WI38 (cell line): ENCODE measurements around the gene LHFPL6.

ENCODE experiments used
- H3K4me3 ChIP-seq: 2 replicates; pipeline ENCODE4 v1.5.1; 2011; ENCODE audit warnings: low read depth, mild to moderate bottlenecking, control low read depth, low read length
- TF ChIP-seq, protein P1 (sequence below): IDR thresholded peaks from 2 replicates; pipeline ENCODE4 v1.5.1; 2012; ENCODE audit warnings: low read depth, mild to moderate bottlenecking, control low read depth, low read length

The LHFPL6 gene

DNA sequence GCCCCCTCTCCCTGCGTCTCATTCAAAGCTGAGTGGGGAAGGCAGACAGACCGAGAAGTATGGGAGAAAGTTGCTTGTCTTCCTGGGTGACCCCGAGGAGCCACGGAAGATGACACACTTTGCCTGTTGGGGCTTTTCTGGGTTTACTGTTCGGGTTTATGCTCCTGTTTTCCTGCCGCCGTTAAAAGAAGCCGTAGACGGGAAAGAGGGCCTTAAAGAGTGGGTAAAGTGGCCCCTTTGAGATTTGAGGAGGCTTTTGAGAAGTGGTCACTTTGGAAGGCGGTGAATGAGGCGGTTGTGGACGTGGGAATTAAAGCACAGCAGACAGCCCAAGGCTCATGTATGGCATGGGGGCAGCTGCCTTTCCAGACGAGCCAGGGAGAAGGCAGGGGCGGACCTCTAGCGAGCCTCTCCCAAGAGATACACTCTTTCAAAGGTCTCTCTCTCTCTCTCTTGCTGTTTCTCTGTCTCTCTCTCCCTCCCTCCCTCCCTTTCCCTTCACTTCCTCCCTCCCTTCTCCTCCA is 493 bp upstream of the LHFPL6 start:
- H3K4me3 ChIP-seq, result peak overlapping the region; percentile 94

DNA sequence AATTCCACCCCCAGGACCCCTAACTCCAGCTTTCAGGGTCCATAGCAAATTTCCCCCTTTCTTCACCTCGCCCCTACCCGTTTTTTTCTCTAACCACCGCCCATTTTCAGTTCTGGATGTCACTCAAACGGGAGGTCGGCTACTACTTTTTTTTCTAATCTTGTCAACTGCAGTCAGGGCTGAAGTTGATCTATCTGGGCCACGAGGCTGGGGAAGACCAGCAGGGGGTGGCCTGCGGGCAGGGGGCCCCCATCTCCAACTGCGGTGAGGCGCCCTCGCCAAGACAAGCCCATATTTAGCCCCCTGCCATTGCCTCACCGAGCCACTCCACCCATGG is 748 bp downstream of the LHFPL6 start:
- peak overlapping the region; percentile 94 for H3K4me3 ChIP-seq
- TF ChIP-seq, protein P1, sequence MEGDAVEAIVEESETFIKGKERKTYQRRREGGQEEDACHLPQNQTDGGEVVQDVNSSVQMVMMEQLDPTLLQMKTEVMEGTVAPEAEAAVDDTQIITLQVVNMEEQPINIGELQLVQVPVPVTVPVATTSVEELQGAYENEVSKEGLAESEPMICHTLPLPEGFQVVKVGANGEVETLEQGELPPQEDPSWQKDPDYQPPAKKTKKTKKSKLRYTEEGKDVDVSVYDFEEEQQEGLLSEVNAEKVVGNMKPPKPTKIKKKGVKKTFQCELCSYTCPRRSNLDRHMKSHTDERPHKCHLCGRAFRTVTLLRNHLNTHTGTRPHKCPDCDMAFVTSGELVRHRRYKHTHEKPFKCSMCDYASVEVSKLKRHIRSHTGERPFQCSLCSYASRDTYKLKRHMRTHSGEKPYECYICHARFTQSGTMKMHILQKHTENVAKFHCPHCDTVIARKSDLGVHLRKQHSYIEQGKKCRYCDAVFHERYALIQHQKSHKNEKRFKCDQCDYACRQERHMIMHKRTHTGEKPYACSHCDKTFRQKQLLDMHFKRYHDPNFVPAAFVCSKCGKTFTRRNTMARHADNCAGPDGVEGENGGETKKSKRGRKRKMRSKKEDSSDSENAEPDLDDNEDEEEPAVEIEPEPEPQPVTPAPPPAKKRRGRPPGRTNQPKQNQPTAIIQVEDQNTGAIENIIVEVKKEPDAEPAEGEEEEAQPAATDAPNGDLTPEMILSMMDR, result no peak

More for the DNA sequence above, 493 bp upstream of the LHFPL6 start:
- TF ChIP-seq, protein P1, result no peak

DNA sequence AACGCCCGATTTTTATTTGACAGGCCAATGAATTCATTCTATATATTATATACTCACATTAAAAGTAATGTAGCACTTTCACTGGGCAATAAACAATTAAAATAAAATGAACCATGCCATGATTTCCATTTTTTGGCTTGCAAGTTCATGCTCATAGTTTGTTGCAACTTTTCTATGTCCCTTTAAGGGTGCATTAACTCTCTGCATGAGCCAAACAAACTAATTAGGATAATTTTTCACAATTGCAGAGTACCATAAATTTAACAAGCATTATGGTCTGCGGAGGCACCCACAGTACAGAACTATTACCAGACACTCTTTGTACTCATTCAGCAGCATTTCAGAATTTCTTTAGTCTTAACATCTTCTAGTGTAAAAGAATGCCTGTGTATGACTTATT is 1.4 kb downstream of the LHFPL6 start:
- peak overlapping the region; percentile 94 for H3K4me3 ChIP-seq
- TF ChIP-seq, protein P1, result no peak

DNA sequence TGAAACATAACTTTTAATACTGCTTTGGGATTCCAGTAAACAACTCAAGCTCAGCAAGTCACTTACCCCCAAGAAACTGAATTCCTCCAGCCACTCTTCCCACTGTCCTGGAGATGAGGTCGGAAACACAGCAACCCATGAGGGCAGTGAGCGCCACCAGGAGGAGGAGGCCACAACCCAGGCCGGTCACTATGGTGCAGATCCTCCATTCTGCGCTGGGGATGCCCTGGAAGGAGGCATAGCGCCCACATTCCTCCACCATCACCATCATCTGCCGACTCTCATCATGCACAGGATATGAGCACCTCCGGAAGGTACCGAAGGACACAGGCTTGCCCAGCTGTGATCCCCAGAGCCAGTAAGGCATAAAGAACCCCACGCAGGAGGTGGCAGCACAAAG is 2.2 kb downstream of the LHFPL6 start:
- H3K4me3 ChIP-seq, result peak overlapping the region; percentile 94
- TF ChIP-seq, protein P1, result no peak

DNA sequence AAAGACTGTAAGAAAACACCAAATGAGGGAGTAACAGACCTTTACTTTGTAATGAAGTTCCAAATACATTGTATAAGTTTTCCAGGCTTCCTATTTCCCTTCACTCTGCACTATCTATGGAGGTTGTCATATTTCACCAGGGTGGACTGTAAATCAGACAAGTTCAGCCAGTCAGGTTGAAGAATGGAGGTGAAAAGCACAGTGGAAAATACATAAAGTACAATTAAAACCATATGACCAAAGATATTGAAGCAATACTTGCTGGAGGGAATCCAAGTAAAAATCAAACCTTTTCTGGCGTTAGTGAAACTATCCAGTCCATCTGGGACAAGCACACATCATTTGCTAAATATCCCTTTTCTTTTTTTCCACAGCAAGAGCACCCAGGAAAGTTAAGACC is 3.2 kb downstream of the LHFPL6 start:
- H3K4me3 ChIP-seq, result peak overlapping the region; percentile 94
- TF ChIP-seq, protein P1, result no peak

DNA sequence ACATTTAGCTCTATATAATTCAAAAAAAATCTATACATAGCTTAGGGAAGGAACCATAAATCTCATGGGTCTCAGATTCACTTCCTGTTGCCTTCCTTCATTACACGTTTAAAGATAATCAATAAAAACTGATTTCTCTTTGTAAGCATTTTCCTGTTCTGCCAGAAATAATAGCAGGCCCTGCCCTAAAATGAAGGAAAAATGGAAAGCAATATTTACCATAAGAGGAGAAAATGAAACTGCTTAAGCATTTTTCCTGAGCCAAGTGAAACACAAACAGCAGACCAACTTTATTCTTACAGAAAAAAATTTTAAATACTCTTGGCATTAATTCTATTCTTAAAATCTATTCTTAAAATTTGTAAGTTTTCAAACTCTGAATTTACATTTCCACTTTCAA is 4.0 kb downstream of the LHFPL6 start:
- TF ChIP-seq, protein P1, result no peak
- peak overlapping the region; percentile 94 for H3K4me3 ChIP-seq

DNA sequence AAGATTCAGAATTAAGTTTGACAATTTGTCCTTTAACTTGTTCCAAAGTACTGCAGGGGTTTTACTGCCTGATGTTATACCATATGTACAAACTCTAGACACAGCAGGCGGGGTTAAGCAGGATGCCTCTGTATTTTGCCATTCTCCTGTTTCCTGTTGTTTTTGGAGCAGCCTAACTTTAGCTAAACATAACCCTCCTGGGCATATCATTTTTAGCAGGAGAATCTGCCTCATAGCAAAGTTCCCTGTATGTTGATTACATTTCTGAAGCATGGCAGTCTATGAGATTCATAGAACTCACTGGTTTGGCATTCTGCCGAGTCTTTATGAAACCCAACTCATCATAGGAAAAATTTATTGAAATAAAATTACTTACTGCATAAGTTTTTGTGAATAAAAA is 5.2 kb downstream of the LHFPL6 start:
- TF ChIP-seq, protein P1, result no peak
- H3K4me3 ChIP-seq, result no peak overlapping the region; the same call in 1 of the 2 replicates
